Measurements from ENCODE around the gene SLC2A9. TPM values are rescaled to one million over a fixed set of nuclear protein-coding genes. Genes with fewer than 3 reads are reported as not detected.

The SLC2A9 gene
- total and polyA plus RNA-seq, 2 of the 8 experiments (the other 6 are each of a cell fraction or from before 2014, with no cell fraction given): 0.20 to 0.26 TPM

- Histone ChIP-seq H3K79me2 (ENCODE audit: control insufficient read depth in 1 of 2, insufficient read depth in 2 of 2, low read length in 2 of 2) (no peaks in the 10 kb centered on the region), H2BK20ac (ENCODE audit: low read length) (no peak overlapping the region), H3K18ac (ENCODE audit: extremely low read depth, low read length) (no peak overlapping the region), H3K27ac (ENCODE audit: low read depth, low read length) (no peak overlapping the region), H4K20me1 (replicated peaks in 1 of 2; ENCODE audit: control insufficient read depth in 1 of 2, insufficient read depth in 2 of 2, low read length in 2 of 2) (no peaks in the 10 kb centered on the region), H2AK5ac (ENCODE audit: low read depth, low read length) (no peak overlapping the region), H3K4me3 (ENCODE audit: extremely low read depth in 1 of 4, insufficient read depth in 2 of 4, low read depth in 3 of 4, low read length in 4 of 4) (no peak overlapping the region), H2BK15ac (ENCODE audit: low read length) (no peak overlapping the region), H3K9me3 (ENCODE audit: insufficient read depth in 2 of 2, low read depth in 1 of 2, low read length in 1 of 2) (no peaks in the 10 kb centered on the region), H2BK12ac (ENCODE audit: low read depth, low read length) (no peak overlapping the region), H3K4ac (replicated peaks; ENCODE audit: insufficient read length, low read depth, low read length) (no peak overlapping the region), H3K23ac (ENCODE audit: insufficient read length) (no peak overlapping the region), H4K91ac (replicated peaks; ENCODE audit: insufficient read length, low read length) (no peak overlapping the region), H3K79me1 (ENCODE audit: low read depth, low read length) (no peaks in the 10 kb centered on the region), H3K23me2 (ENCODE audit: low read depth, low read length) (no peaks in the 10 kb centered on the region), H2BK120ac (replicated peaks; ENCODE audit: low read depth, low read length) (no peak overlapping the region), H3K27me3 (replicated peaks in 1 of 4; ENCODE audit: control insufficient read depth in 3 of 4, extremely low read depth in 1 of 4, insufficient read depth in 3 of 4, low read length in 3 of 4) (no peaks in the 10 kb centered on the region), H3K9ac (replicated peaks in 1 of 4; ENCODE audit: extremely low read depth in 1 of 4, low read depth in 3 of 4, low read length in 3 of 4) (no peak overlapping the region), H3K36me3 (ENCODE audit: control insufficient read depth in 2 of 4, insufficient read depth in 4 of 4, low read length in 3 of 4) (no peaks in the 10 kb centered on the region), H2BK5ac (ENCODE audit: low read depth, low read length) (no peak overlapping the region), H3K56ac (replicated peaks; ENCODE audit: insufficient read length, low read depth, low read length) (no peak overlapping the region), H3K4me2 (ENCODE audit: insufficient read depth in 1 of 2, low read depth in 2 of 2, low read length in 2 of 2) (no peak overlapping the region), H4K5ac (ENCODE audit: insufficient read length, low read depth, low read length) (no peak overlapping the region), H4K8ac (ENCODE audit: extremely low read depth, insufficient read depth, low read length) (no peak overlapping the region), H3K14ac (ENCODE audit: insufficient read length) (no peak overlapping the region), H3K4me1 (replicated peaks in 1 of 4; ENCODE audit: control insufficient read depth in 3 of 4, insufficient read depth in 4 of 4, low read length in 3 of 4) (no peaks in the 10 kb centered on the region), H2AFZ (ENCODE audit: low read length) (no peak overlapping the region)
- ChIA-PET CTCF (ENCODE audit: partially characterized antibody) (no interaction called here), POLR2A (ENCODE audit: partially characterized antibody) (no interaction called here)
- DNase-seq (ENCODE audit: low read depth in 1 of 2, low spot score in 2 of 2): no peak
- TF ChIP-seq CHD2 (IDR thresholded peaks at IDR 0.05; ENCODE audit: low read length): no peak
- no peak for TF ChIP-seq GABPA (IDR thresholded peaks at IDR 0.05; ENCODE audit: borderline replicate concordance, insufficient read depth, low read length)
- TF ChIP-seq HDAC2 (IDR thresholded peaks at IDR 0.05; ENCODE audit: borderline replicate concordance in 1 of 2, low read depth in 2 of 2, low read length in 2 of 2): no peak
- TF ChIP-seq MAX (IDR thresholded peaks at IDR 0.05): no peak
- no peak for FAIRE-seq
- 71% methylated on average over 5 of the region's 5 CpGs; no CpG with 5 or more reads in 1 of the 2 experiments for WGBS, 2 experiments (ENCODE audit: extremely low coverage in 1 of 2, insufficient coverage in 1 of 2, insufficient read length in 1 of 2, insufficient replicate concordance in 2 of 2, low coverage in 1 of 2, low lambda C conversion rate in 2 of 2, missing lambda C conversion rate in 1 of 2)
These were observed 201.0 kb downstream of the SLC2A9 start for GRCh38 chr4:9820343-9820742.
